T-helper 17 cell (primary cell): Measurements from ENCODE around the gene IPO13. TPM values are rescaled to one million over a fixed set of nuclear protein-coding genes. Genes with fewer than 3 reads are reported as not detected.

Source experiments
- ATAC-seq: fragments of 150-1000 bp; cut with Tn5 transposase; 2 replicates; pipeline ENCODE4 v1.10.0; 2021; ENCODE audit warnings: mild to moderate bottlenecking, moderate library complexity
- DNase-seq, 3 donors: peaks; one replicate each; pipeline versions ENCODE4 v3.0.0 to v3.0.0-alpha.2; 2020 to 2021
- H3K9me3 ChIP-seq: one replicate; pipeline ENCODE4 v1.7.0; 2013; ENCODE audit warnings: low read length, mild to moderate bottlenecking; ENCODE audit not compliant: control insufficient read depth, poor library complexity, severe bottlenecking
- H3K27ac Mint-ChIP-seq: one replicate; pipeline ENCODE4 v1.8.0; 2022; ENCODE audit warnings: mild to moderate bottlenecking, moderate library complexity, mixed read lengths
- H3K27me3 Mint-ChIP-seq: one replicate; pipeline ENCODE4 v1.8.0; 2022; ENCODE audit warnings: mixed read lengths
- H3K36me3 Mint-ChIP-seq: one replicate; pipeline ENCODE4 v1.8.0; 2022; ENCODE audit warnings: low read depth, mixed read lengths
- H3K4me1 Mint-ChIP-seq: one replicate; pipeline ENCODE4 v1.8.0; 2022; ENCODE audit warnings: mild to moderate bottlenecking, mixed read lengths
- H3K4me3 Mint-ChIP-seq: one replicate; pipeline ENCODE4 v1.8.0; 2022; ENCODE audit warnings: mild to moderate bottlenecking, moderate library complexity, mixed read lengths
- total RNA-seq, 4 donors: library from RNA in 2 of 4; stranded (reverse) in 2 of 4; gene quantifications; one replicate each; pipeline ENCODE4 v1.2.3 and lab custom pipeline; 2022 to 2026

The IPO13 gene
- total RNA-seq, 2 donors from 2014 or later = 10.6 to 12.5 TPM

- ATAC-seq = no peak
- no peaks in the 10 kb centered on the region for H3K27me3 Mint-ChIP-seq
- peaks cover 20% of the 10 kb centered on the region for H3K4me1 Mint-ChIP-seq
- no peaks in the 10 kb centered on the region for H3K36me3 Mint-ChIP-seq
- H3K9me3 ChIP-seq = no peaks in the 10 kb centered on the region
- H3K27ac Mint-ChIP-seq = no peak overlapping the region
- DNase-seq = no peak
- no peak overlapping the region for H3K4me3 Mint-ChIP-seq
Measured at GRCh38 chr1:43968348-43968948, 21.7 kb downstream of the IPO13 start.

- peaks cover 4% of the 10 kb centered on the region for H3K36me3 Mint-ChIP-seq
- peak overlapping the region; percentile 93 for H3K4me3 Mint-ChIP-seq
- no peaks in the 10 kb centered on the region for H3K9me3 ChIP-seq
- H3K4me1 Mint-ChIP-seq = peaks cover 29% of the 10 kb centered on the region
- DNase-seq (no peak), ATAC-seq (no peak)
- H3K27ac Mint-ChIP-seq = no peak overlapping the region
- no peaks in the 10 kb centered on the region for H3K27me3 Mint-ChIP-seq
Measured at GRCh38 chr1:43969416-43969745, 22.6 kb downstream of the IPO13 start.

GRCh38 chr1:43969746-43970466 is 23.2 kb downstream of the IPO13 start, which contains the start of gene DPH2:
TSS of gene DPH2 (plus strand) at chr1:43970010. CDS start at chr1:43970176, 166 bp downstream.
- Mint-ChIP-seq H3K36me3 (peaks cover 5% of the 10 kb centered on the region), H3K27ac (peak within 1 kb of the TSS; percentile 72), H3K27me3 (no peaks in the 10 kb centered on the region), H3K4me1 (peaks cover 30% of the 10 kb centered on the region), H3K4me3 (peak within 1 kb of the TSS; percentile 93)
- H3K9me3 ChIP-seq = no peaks in the 10 kb centered on the region
- DNase-seq (peak; percentile 83 to 90 (median 87)), ATAC-seq (peak; percentile 89)

- H3K36me3 Mint-ChIP-seq = peaks cover 5% of the 10 kb centered on the region
- DNase-seq (no peak), ATAC-seq (no peak)
- H3K4me1 Mint-ChIP-seq = peaks cover 30% of the 10 kb centered on the region
- peak overlapping the region; percentile 93 for H3K4me3 Mint-ChIP-seq
- H3K9me3 ChIP-seq = no peaks in the 10 kb centered on the region
- H3K27ac Mint-ChIP-seq = no peak overlapping the region
- H3K27me3 Mint-ChIP-seq = no peaks in the 10 kb centered on the region
Measured at GRCh38 chr1:43970502-43970901, 23.8 kb downstream of the IPO13 start.

- peaks cover 5% of the 10 kb centered on the region for H3K36me3 Mint-ChIP-seq
- peak overlapping the region; percentile 93 for H3K4me3 Mint-ChIP-seq
- no peak overlapping the region for H3K27ac Mint-ChIP-seq
- ATAC-seq (no peak), DNase-seq (no peak)
- H3K9me3 ChIP-seq = no peaks in the 10 kb centered on the region
- H3K4me1 Mint-ChIP-seq = peaks cover 34% of the 10 kb centered on the region
- no peaks in the 10 kb centered on the region for H3K27me3 Mint-ChIP-seq
Measured at GRCh38 chr1:43970911-43971310, 24.2 kb downstream of the IPO13 start.

- no peaks in the 10 kb centered on the region for H3K9me3 ChIP-seq
- Mint-ChIP-seq H3K36me3 (peaks cover 5% of the 10 kb centered on the region), H3K4me3 (peak overlapping the region; percentile 93), H3K27me3 (no peaks in the 10 kb centered on the region), H3K27ac (no peak overlapping the region), H3K4me1 (peaks cover 38% of the 10 kb centered on the region)
- DNase-seq (no peak), ATAC-seq (no peak)
Measured at GRCh38 chr1:43971336-43971980, 24.7 kb downstream of the IPO13 start.

- DNase-seq (no peak), ATAC-seq (no peak)
- H3K27me3 Mint-ChIP-seq = no peaks in the 10 kb centered on the region
- H3K4me1 Mint-ChIP-seq = peaks cover 60% of the 10 kb centered on the region
- H3K36me3 Mint-ChIP-seq = peaks cover 18% of the 10 kb centered on the region
- peak overlapping the region; percentile 95 for H3K27ac Mint-ChIP-seq
- peak overlapping the region; percentile 95 for H3K4me3 Mint-ChIP-seq
- no peaks in the 10 kb centered on the region for H3K9me3 ChIP-seq
Measured at GRCh38 chr1:43973981-43974442, 27.3 kb downstream of the IPO13 start.

GRCh38 chr1:43974443-43975248 is 27.9 kb downstream of the IPO13 start, which contains the start of gene ATP6V0B:
TSS of gene ATP6V0B (plus strand) at chr1:43974960. CDS start at chr1:43975041, 81 bp downstream.
- H3K9me3 ChIP-seq = no peaks in the 10 kb centered on the region
- peak within 1 kb of the TSS; percentile 95 for H3K27ac Mint-ChIP-seq
- H3K4me3 Mint-ChIP-seq = peak within 1 kb of the TSS; percentile 95
- peaks cover 55% of the 10 kb centered on the region for H3K4me1 Mint-ChIP-seq
- peak; percentile 87 to 93 (median 89) for DNase-seq
- peak; percentile 81 for ATAC-seq
- H3K36me3 Mint-ChIP-seq = peaks cover 18% of the 10 kb centered on the region
- H3K27me3 Mint-ChIP-seq = no peaks in the 10 kb centered on the region

- Mint-ChIP-seq H3K27ac (peak overlapping the region; percentile 95), H3K27me3 (no peaks in the 10 kb centered on the region), H3K4me3 (peak overlapping the region; percentile 95), H3K4me1 (peaks cover 52% of the 10 kb centered on the region), H3K36me3 (peaks cover 18% of the 10 kb centered on the region)
- H3K9me3 ChIP-seq = no peaks in the 10 kb centered on the region
- peak in 1 of 3 donors; percentile 31 for DNase-seq
- ATAC-seq = peak; percentile 23
Measured at GRCh38 chr1:43975249-43975961, 28.7 kb downstream of the IPO13 start.

- peak overlapping the region; percentile 95 for H3K27ac Mint-ChIP-seq
- H3K9me3 ChIP-seq = no peaks in the 10 kb centered on the region
- no peaks in the 10 kb centered on the region for H3K27me3 Mint-ChIP-seq
- peaks cover 18% of the 10 kb centered on the region for H3K36me3 Mint-ChIP-seq
- peak overlapping the region; percentile 95 for H3K4me3 Mint-ChIP-seq
- ATAC-seq (no peak), DNase-seq (no peak)
- H3K4me1 Mint-ChIP-seq = peaks cover 52% of the 10 kb centered on the region
Measured at GRCh38 chr1:43976045-43976444, 29.3 kb downstream of the IPO13 start.

GRCh38 chr1:43976890-43977289 is 30.1 kb downstream of the IPO13 start:
- ATAC-seq = no peak
- H3K36me3 Mint-ChIP-seq = peaks cover 18% of the 10 kb centered on the region
- DNase-seq = no peak
- peaks cover 50% of the 10 kb centered on the region for H3K4me1 Mint-ChIP-seq
- no peaks in the 10 kb centered on the region for H3K27me3 Mint-ChIP-seq
- peak overlapping the region; percentile 95 for H3K27ac Mint-ChIP-seq
- no peaks in the 10 kb centered on the region for H3K9me3 ChIP-seq
- peak overlapping the region; percentile 95 for H3K4me3 Mint-ChIP-seq
